ENCODE data around the gene SLC7A11.

Gene SLC7A11

DNA sequence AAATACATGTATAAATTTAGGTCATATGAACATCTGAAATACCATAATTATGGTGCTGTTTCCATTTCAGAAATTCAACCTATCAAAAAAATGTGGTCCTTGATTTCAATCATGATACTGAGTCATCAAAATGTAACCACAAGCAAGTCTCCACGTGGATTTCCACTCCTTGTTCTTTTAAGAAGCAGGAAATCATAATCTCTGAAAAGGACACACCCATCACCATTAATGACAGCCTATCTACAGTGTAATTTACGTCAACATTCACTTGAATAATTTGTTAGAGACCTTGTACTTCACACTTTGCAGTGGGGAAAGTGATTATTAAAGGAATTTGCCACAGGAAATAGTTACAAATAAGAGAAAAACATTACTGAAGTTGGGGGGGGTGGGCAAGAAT is 17.7 kb upstream of the SLC7A11 start:
- peak; percentile 70 for DNase-seq (ENCODE audit: low read depth)
- TF ChIP-seq, protein P1, sequence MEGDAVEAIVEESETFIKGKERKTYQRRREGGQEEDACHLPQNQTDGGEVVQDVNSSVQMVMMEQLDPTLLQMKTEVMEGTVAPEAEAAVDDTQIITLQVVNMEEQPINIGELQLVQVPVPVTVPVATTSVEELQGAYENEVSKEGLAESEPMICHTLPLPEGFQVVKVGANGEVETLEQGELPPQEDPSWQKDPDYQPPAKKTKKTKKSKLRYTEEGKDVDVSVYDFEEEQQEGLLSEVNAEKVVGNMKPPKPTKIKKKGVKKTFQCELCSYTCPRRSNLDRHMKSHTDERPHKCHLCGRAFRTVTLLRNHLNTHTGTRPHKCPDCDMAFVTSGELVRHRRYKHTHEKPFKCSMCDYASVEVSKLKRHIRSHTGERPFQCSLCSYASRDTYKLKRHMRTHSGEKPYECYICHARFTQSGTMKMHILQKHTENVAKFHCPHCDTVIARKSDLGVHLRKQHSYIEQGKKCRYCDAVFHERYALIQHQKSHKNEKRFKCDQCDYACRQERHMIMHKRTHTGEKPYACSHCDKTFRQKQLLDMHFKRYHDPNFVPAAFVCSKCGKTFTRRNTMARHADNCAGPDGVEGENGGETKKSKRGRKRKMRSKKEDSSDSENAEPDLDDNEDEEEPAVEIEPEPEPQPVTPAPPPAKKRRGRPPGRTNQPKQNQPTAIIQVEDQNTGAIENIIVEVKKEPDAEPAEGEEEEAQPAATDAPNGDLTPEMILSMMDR (IDR thresholded peaks at IDR 0.05; ENCODE audit: low read length, missing control alignments): no peak
- no peak overlapping the region for H3K4me3 ChIP-seq (replicated peaks; ENCODE audit: low read depth, low read length)

GRCh38 chr4:138259271-138259670 is 17.1 kb upstream of the SLC7A11 start:
- TF ChIP-seq, protein P1 (IDR thresholded peaks at IDR 0.05; ENCODE audit: low read length, missing control alignments): no peak
- no peak for DNase-seq (ENCODE audit: low read depth)
- H3K4me3 ChIP-seq (replicated peaks; ENCODE audit: low read depth, low read length): no peak overlapping the region

- DNase-seq (ENCODE audit: low read depth): no peak
- TF ChIP-seq, protein P1 (IDR thresholded peaks at IDR 0.05; ENCODE audit: low read length, missing control alignments): no peak
- no peak overlapping the region for H3K4me3 ChIP-seq (replicated peaks; ENCODE audit: low read depth, low read length)
Observed at GRCh38 chr4:138256608-138257007, 14.5 kb upstream of the SLC7A11 start.

GRCh38 chr4:138255917-138256597 is 13.9 kb upstream of the SLC7A11 start:
- H3K4me3 ChIP-seq (replicated peaks; ENCODE audit: low read depth, low read length): no peak overlapping the region
- DNase-seq (ENCODE audit: low read depth): no peak
- TF ChIP-seq, protein P1 (IDR thresholded peaks at IDR 0.05; ENCODE audit: low read length, missing control alignments): no peak

DNA sequence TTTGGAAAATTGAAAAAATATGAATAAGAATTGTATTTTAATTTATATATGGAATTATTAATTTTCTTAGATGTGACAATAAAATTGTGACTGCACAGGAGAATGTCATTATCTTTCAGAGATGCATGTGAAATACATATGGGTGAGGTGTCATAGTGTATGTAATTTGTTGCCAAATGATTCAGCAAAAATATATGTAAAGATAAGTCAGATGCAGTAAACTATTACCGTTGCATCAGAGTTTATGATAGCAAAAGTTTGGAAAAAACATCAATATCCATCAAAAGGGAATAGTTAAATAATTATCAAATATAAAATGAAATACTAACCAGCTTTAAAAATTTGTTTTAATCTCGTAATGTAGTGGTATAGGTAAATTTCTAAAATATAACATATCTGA is 10.4 kb upstream of the SLC7A11 start:
- TF ChIP-seq, protein P1 (IDR thresholded peaks at IDR 0.05; ENCODE audit: low read length, missing control alignments): no peak

DNA sequence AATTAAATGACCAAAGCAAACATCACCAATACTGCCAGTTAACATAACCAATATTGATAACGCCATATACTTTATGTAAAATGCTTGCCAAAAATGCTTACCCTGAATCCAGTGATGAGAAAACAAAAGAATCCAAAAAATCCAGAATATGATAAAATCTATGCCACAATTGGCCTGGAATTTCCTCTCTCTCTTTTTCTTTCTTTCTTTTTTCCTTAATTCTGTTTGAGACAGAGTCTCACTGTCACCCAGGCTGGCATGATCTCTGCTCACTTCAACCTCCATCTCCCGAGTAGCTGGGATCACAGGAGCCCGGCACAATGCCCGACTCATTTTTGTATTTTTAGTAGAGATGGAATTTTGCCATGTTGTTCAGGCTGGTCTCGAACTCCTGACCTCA is 9.8 kb upstream of the SLC7A11 start:
- DNase-seq (ENCODE audit: low read depth): no peak
- TF ChIP-seq, protein P1 (IDR thresholded peaks at IDR 0.05; ENCODE audit: low read length, missing control alignments): no peak

More for the DNA sequence above, 10.4 kb upstream of the SLC7A11 start:
- DNase-seq (ENCODE audit: low read depth): no peak
- H3K4me3 ChIP-seq (replicated peaks; ENCODE audit: low read depth, low read length): no peak overlapping the region

DNA sequence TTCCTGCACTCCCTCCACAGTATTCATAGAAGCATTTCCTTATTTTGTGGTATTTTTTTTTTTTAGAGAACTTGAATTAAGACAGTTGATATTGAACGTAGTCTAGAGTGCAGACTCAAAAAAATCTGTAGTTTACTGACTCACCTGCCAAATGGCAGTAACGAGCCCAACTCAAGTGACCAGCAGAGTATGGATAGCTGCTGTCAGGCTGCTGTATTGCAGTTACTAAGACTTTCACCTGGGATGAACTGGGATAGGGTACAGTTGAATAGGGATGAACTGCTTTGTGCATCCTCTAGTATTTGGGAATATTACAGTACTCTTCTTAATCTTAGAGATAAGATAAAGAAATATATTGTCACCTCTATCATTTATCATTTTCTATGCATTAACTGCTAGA is 7.0 kb upstream of the SLC7A11 start:
- no peak overlapping the region for H3K4me3 ChIP-seq (replicated peaks; ENCODE audit: low read depth, low read length)
- DNase-seq (ENCODE audit: low read depth): no peak
- TF ChIP-seq, protein P1 (IDR thresholded peaks at IDR 0.05; ENCODE audit: low read length, missing control alignments): no peak

More for the DNA sequence above, 9.8 kb upstream of the SLC7A11 start:
- no peak overlapping the region for H3K4me3 ChIP-seq (replicated peaks; ENCODE audit: low read depth, low read length)
